Measurements from ENCODE around the gene BEND3.
"Not testable (repeated sequence)": the region's sequence is repeated elsewhere in the genome, so short reads cannot be mapped to it uniquely, and the experiment has no call there.

The BEND3 gene

GRCh38 chr6:107121266-107121665, 6.0 kb upstream of the BEND3 start:
- no peak for DNase-seq (ENCODE audit: low read depth)

GRCh38 chr6:107120404-107120803, 5.1 kb upstream of the BEND3 start:
- no peak for DNase-seq (ENCODE audit: low read depth)

GRCh38 chr6:107118976-107119375, 3.7 kb upstream of the BEND3 start:
- DNase-seq (ENCODE audit: low read depth), result no peak

- DNase-seq (ENCODE audit: low read depth), result not testable (repeated sequence)
Measured at GRCh38 chr6:107118540-107118939, 3.2 kb upstream of the BEND3 start.

- no peak for DNase-seq (ENCODE audit: low read depth)
Measured at GRCh38 chr6:107116931-107117330, 1.6 kb upstream of the BEND3 start.

GRCh38 chr6:107116328-107116892, 1.1 kb upstream of the BEND3 start:
- no peak for DNase-seq (ENCODE audit: low read depth)

GRCh38 chr6:107115695-107116327, 496 bp upstream of the BEND3 start:
- no peak for DNase-seq (ENCODE audit: low read depth)

- DNase-seq (ENCODE audit: low read depth), result peak; percentile 62
Measured at GRCh38 chr6:107114213-107114925, 946 bp downstream of the BEND3 start.

GRCh38 chr6:107110200-107110599, 5.1 kb downstream of the BEND3 start:
- no peak for DNase-seq (ENCODE audit: low read depth)

GRCh38 chr6:107108201-107108890, 7.0 kb downstream of the BEND3 start:
- DNase-seq (ENCODE audit: low read depth), result no peak

GRCh38 chr6:107107791-107108190, 7.5 kb downstream of the BEND3 start:
- DNase-seq (ENCODE audit: low read depth), result no peak

GRCh38 chr6:107106165-107106564, 9.2 kb downstream of the BEND3 start:
- DNase-seq (ENCODE audit: low read depth), result no peak

GRCh38 chr6:107105511-107106116, 9.7 kb downstream of the BEND3 start:
- DNase-seq (ENCODE audit: low read depth), result no peak

GRCh38 chr6:107103082-107103481, 12.2 kb downstream of the BEND3 start:
- DNase-seq (ENCODE audit: low read depth), result no peak

GRCh38 chr6:107102414-107102805, 12.9 kb downstream of the BEND3 start:
- DNase-seq (ENCODE audit: low read depth), result no peak

GRCh38 chr6:107101686-107102413, 13.5 kb downstream of the BEND3 start:
- DNase-seq (ENCODE audit: low read depth), result no peak

GRCh38 chr6:107101211-107101610, 14.1 kb downstream of the BEND3 start:
- DNase-seq (ENCODE audit: low read depth), result no peak

- DNase-seq (ENCODE audit: low read depth), result no peak
Measured at GRCh38 chr6:107098436-107099307, 16.6 kb downstream of the BEND3 start.

GRCh38 chr6:107084459-107084858, 30.9 kb downstream of the BEND3 start:
- DNase-seq (ENCODE audit: low read depth), result not testable (repeated sequence)

GRCh38 chr6:107083921-107084320, 31.4 kb downstream of the BEND3 start:
- no peak for DNase-seq (ENCODE audit: low read depth)

All from stimulated activated CD8-positive, alpha-beta memory T cell treated with anti-CD3 and anti-CD28 coated beads, Interleukin-15, amount 100 ng/mL, for 24 hours (primary cell).